Bronchial epithelial cell (primary cell): ENCODE measurements around the gene MKRN2OS. TPM values are rescaled to one million over a fixed set of nuclear protein-coding genes. Genes with fewer than 3 reads are reported as not detected.

ENCODE experiments used
- DNase-seq: peaks from one replicate; pipeline ENCODE4 v3.0.0-alpha.2; 2010; ENCODE audit warnings: low read depth
- FAIRE-seq: peaks from 2 replicates; lab custom pipeline; 2011; peaks lifted over from hg19 to GRCh38; lab: Jason Lieb, UNC
- H3K27me3 ChIP-seq: 2 replicates; pipeline ENCODE4 v1.5.1; 2011; ENCODE audit warnings: low read length; ENCODE audit not compliant: control insufficient read depth, insufficient read depth
- H3K36me3 ChIP-seq: 2 replicates; pipeline ENCODE4 v1.5.1; 2011; ENCODE audit warnings: low read length; ENCODE audit not compliant: control insufficient read depth, insufficient read depth
- H3K4me3 ChIP-seq: 2 replicates; pipeline ENCODE4 v1.5.1; 2011; ENCODE audit warnings: mild to moderate bottlenecking, low read depth, low read length, control low read depth
- CTCF ChIP-seq: IDR thresholded peaks from 2 replicates; pipeline ENCODE4 v1.5.1; 2011; ENCODE audit warnings: mild to moderate bottlenecking, moderate library complexity, low read length, control low read depth, inconsistent platforms; ENCODE audit not compliant: insufficient read depth, severe bottlenecking
- total RNA-seq: library from RNA; depleted of rRNA; stranded (reverse); fragments of >200 nt; gene quantifications from 2 replicates; pipeline ENCODE4 v1.2.1, GENCODE V29; 2014

Gene MKRN2OS
- total RNA-seq, 1 donor from 2014 or later, result 2.1 TPM

GRCh38 chr3:12513694-12514446, 31.4 kb downstream of the MKRN2OS start:
- DNase-seq, result no peak
- Histone ChIP-seq H3K4me3 (no peak overlapping the region), H3K36me3 (peaks cover 2% of the 10 kb centered on the region), H3K27me3 (no peaks in the 10 kb centered on the region)
- no peak for FAIRE-seq
- TF ChIP-seq CTCF, result no peak

GRCh38 chr3:12512534-12513118, 32.7 kb downstream of the MKRN2OS start:
- H3K36me3 ChIP-seq, result peaks cover 2% of the 10 kb centered on the region
- DNase-seq (no peak), FAIRE-seq (no peak)
- no peaks in the 10 kb centered on the region for H3K27me3 ChIP-seq
- H3K4me3 ChIP-seq, result no peak overlapping the region
- no peak for TF ChIP-seq CTCF

DNA sequence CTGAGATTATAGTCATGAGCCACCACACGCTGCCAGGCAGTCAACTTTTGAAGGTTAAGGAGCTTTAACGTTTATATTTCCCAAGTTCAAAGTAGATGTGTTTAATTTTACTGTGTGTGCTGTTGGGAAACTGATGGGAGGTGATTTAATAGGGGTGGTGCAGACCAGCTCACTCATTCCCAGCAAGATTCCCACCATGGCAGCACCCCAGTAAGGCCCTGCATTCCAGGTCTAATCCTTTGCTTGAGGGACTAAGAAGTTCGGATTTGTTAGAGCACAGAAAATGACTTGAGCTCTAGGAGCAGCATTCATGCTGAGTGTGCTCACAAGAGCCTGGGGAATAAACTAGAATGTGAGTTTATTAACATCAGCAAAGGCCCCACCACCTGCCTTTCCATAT, 35.8 kb downstream of the MKRN2OS start:
- DNase-seq, result no peak
- Histone ChIP-seq H3K36me3 (peaks cover 3% of the 10 kb centered on the region), H3K27me3 (no peaks in the 10 kb centered on the region), H3K4me3 (no peak overlapping the region)
- FAIRE-seq, result no peak
- no peak for TF ChIP-seq CTCF

DNA sequence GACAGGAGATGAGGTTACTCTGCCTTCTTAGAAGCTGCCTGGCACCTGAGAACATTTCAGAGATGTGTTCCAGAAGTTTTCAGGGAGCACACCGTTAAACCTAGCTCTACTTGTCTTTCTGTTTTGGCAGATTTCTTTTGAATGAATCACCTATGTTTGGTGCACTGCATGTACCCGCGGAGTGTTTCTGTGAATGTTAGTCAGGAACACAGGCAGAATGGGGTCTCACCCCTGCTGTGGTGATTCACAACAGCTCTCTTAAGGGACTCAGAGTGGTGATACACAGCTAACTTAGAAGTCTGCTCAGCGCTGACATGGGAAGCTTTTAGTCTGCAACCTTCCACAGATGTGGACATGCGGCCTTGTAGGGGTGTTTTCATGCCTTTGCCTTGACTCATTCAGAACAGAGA, 37.0 kb downstream of the MKRN2OS start:
- Histone ChIP-seq H3K27me3 (no peaks in the 10 kb centered on the region), H3K36me3 (peaks cover 9% of the 10 kb centered on the region), H3K4me3 (no peak overlapping the region)
- no peak for TF ChIP-seq CTCF
- DNase-seq (peak; percentile 96), FAIRE-seq (no peak)

DNA sequence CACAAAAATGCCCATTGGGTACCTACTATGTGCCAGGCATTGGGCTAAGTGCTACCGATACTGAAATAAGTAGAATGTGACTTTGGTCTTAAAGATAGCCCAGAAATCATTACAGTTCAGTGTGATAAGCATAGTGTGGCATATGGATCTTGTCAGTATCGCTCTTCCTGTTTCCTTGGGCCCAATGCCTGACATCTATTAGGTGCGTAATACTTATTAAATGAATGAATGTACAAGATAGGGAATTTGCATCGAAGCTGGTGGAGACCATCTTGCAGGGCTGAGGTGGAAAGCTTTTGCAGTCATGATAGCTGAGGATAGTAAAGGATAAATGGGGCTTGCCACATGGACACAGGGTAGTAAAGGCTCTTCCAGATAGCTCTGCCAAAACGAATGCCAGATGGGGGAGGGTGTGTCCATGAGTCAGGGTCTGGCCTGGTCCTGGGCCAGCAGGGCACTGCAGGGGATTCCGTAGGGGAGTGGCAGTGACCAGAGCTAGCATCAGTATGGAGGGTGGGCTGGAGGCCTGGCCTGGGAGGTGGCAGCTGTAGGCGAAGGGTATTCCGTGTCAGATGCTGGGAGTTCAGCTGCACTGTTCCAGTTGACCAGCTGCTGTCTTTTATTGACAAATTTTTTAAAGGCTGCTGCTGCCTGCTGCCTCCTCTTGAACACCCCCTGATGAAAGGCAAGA, 37.6 kb downstream of the MKRN2OS start:
- H3K27me3 ChIP-seq, result no peaks in the 10 kb centered on the region
- no peak for FAIRE-seq
- peak; percentile 56 for DNase-seq
- TF ChIP-seq CTCF, result no peak
- H3K36me3 ChIP-seq, result peaks cover 11% of the 10 kb centered on the region
- H3K4me3 ChIP-seq, result no peak overlapping the region
